HEK293 (cell line): ENCODE data around the gene FERMT1.

Experiments used
- ELK4 ChIP-seq: IDR thresholded peaks from 2 replicates; pipeline ENCODE4 v1.6.1; 2011; ENCODE audit warnings: mild to moderate bottlenecking, low read depth, low read length, borderline replicate concordance
- SP2 ChIP-seq: fragments of 450-650 bp; formaldehyde crosslinking; IDR thresholded peaks from 2 replicates; pipeline ENCODE4 v1.5.1; 2016; ENCODE audit warnings: missing biosample characterization, missing genetic modification characterization
- ZNF133 ChIP-seq: fragments of 450-650 bp; formaldehyde crosslinking; IDR thresholded peaks from 2 replicates; pipeline ENCODE4 v1.5.1; 2016; ENCODE audit warnings: missing biosample characterization, missing genetic modification characterization
- ZNF24 ChIP-seq: fragments of 450-650 bp; formaldehyde crosslinking; IDR thresholded peaks from 2 replicates; pipeline ENCODE4 v1.5.1; 2016; ENCODE audit warnings: missing biosample characterization, missing genetic modification characterization
- ZNF830 ChIP-seq: fragments of 450-650 bp; IDR thresholded peaks from 2 replicates; pipeline ENCODE4 v1.5.0; 2018; ENCODE audit warnings: missing biosample characterization, missing genetic modification characterization, low read depth, mild to moderate bottlenecking, moderate library complexity
- TF ChIP-seq, protein P1 (sequence below): fragments of 450-650 bp; formaldehyde crosslinking; IDR thresholded peaks from 2 replicates; pipeline ENCODE4 v1.5.1; 2016; ENCODE audit warnings: missing biosample characterization, missing genetic modification characterization

- TF ChIP-seq ZNF133 = no peak
- no peak for TF ChIP-seq ZNF830
- TF ChIP-seq, protein P1, sequence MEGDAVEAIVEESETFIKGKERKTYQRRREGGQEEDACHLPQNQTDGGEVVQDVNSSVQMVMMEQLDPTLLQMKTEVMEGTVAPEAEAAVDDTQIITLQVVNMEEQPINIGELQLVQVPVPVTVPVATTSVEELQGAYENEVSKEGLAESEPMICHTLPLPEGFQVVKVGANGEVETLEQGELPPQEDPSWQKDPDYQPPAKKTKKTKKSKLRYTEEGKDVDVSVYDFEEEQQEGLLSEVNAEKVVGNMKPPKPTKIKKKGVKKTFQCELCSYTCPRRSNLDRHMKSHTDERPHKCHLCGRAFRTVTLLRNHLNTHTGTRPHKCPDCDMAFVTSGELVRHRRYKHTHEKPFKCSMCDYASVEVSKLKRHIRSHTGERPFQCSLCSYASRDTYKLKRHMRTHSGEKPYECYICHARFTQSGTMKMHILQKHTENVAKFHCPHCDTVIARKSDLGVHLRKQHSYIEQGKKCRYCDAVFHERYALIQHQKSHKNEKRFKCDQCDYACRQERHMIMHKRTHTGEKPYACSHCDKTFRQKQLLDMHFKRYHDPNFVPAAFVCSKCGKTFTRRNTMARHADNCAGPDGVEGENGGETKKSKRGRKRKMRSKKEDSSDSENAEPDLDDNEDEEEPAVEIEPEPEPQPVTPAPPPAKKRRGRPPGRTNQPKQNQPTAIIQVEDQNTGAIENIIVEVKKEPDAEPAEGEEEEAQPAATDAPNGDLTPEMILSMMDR (tag by site-specific recombination) = no peak
- no peak for TF ChIP-seq ELK4
- TF ChIP-seq ZNF24 (tag by site-specific recombination) = no peak
- TF ChIP-seq SP2 (tag by site-specific recombination) = no peak
These were observed 22.6 kb downstream of the FERMT1 start for GRCh38 chr20:6100246-6100645.
